Mesendoderm (in vitro differentiated cells): ENCODE data around the gene ARRDC2.
"Not testable (repeated sequence)": the region's sequence is repeated elsewhere in the genome, so short reads cannot be mapped to it uniquely, and the experiment has no call there.

Experiments
- DNase-seq: peaks from one replicate; pipeline ENCODE4 v3.0.0; 2013
- H2AK5ac ChIP-seq: 2 replicates; pipeline ENCODE4 v1.6.1; 2013; ENCODE audit warnings: low read length, inconsistent platforms
- H2BK120ac ChIP-seq: 2 replicates; pipeline ENCODE4 v1.6.1; 2013; ENCODE audit warnings: low read depth, mild to moderate bottlenecking, low read length, moderate library complexity, mixed read lengths
- H2BK15ac ChIP-seq: replicated peaks from 2 replicates; pipeline ENCODE4 v1.6.1; 2013; ENCODE audit warnings: low read depth, mild to moderate bottlenecking, moderate library complexity
- H2BK5ac ChIP-seq: 2 replicates; pipeline ENCODE4 v1.6.1; 2013; ENCODE audit warnings: low read length, inconsistent platforms
- H3K18ac ChIP-seq: 2 replicates; pipeline ENCODE4 v1.6.1; 2013; ENCODE audit warnings: mild to moderate bottlenecking, low read length, mixed read lengths
- H3K23ac ChIP-seq: one replicate; pipeline ENCODE4 v1.6.1; 2013; ENCODE audit warnings: low read length
- H3K27ac ChIP-seq: 2 replicates; pipeline ENCODE4 v1.5.1; 2013; ENCODE audit warnings: low read depth, mild to moderate bottlenecking, inconsistent platforms, low read length, moderate library complexity
- H3K27me3 ChIP-seq: 2 replicates; pipeline ENCODE4 v1.6.1; 2013; ENCODE audit warnings: low read length, control low read depth, mild to moderate bottlenecking, inconsistent platforms; ENCODE audit not compliant: insufficient read depth, poor library complexity
- H3K36me3 ChIP-seq: 2 replicates; pipeline ENCODE4 v1.6.1; 2013; ENCODE audit warnings: low read length, inconsistent platforms; ENCODE audit not compliant: control insufficient read depth, insufficient read depth
- H3K4ac ChIP-seq: one replicate; pipeline ENCODE4 v1.6.1; 2013; ENCODE audit warnings: low read depth, mild to moderate bottlenecking, low read length, moderate library complexity
- H3K4me1 ChIP-seq: 2 replicates; pipeline ENCODE4 v1.6.1; 2013; ENCODE audit warnings: low read depth, low read length, inconsistent platforms; ENCODE audit not compliant: control insufficient read depth
- H3K4me2 ChIP-seq: 2 replicates; pipeline ENCODE4 v1.6.1; 2013; ENCODE audit warnings: low read length
- H3K4me3 ChIP-seq: 2 replicates; pipeline ENCODE4 v1.5.1; 2013; ENCODE audit warnings: mild to moderate bottlenecking, low read length
- H3K56ac ChIP-seq: one replicate; pipeline ENCODE4 v1.6.1; 2013; ENCODE audit warnings: low read length
- H3K79me1 ChIP-seq: 2 replicates; pipeline ENCODE4 v1.6.1; 2013; ENCODE audit warnings: low read length, inconsistent platforms
- H3K79me2 ChIP-seq: 2 replicates; pipeline ENCODE4 v1.6.1; 2013; ENCODE audit warnings: mild to moderate bottlenecking, low read length; ENCODE audit not compliant: control insufficient read depth, insufficient read depth
- H3K9ac ChIP-seq: 2 replicates; pipeline ENCODE4 v1.6.1; 2013; ENCODE audit warnings: low read length, inconsistent platforms
- H4K5ac ChIP-seq: one replicate; pipeline ENCODE4 v1.6.1; 2013; ENCODE audit warnings: low read length
- H4K8ac ChIP-seq: one replicate; pipeline ENCODE4 v1.6.1; 2013; ENCODE audit warnings: low read depth, mild to moderate bottlenecking, control low read depth, low read length, moderate library complexity
- WGBS: extraction: QIAGEN DNeasy Blood & Tissue Kit; methylation state at CpG from one replicate; pipeline ENCODE4 v1.1.7; 2013; ENCODE audit warnings: low lambda C conversion rate, missing lambda C conversion rate; ENCODE audit not compliant: insufficient coverage; ENCODE audit errors: extremely low coverage; 5-methylcytosine and 5-hydroxymethylcytosine counted together

The ARRDC2 gene

DNA sequence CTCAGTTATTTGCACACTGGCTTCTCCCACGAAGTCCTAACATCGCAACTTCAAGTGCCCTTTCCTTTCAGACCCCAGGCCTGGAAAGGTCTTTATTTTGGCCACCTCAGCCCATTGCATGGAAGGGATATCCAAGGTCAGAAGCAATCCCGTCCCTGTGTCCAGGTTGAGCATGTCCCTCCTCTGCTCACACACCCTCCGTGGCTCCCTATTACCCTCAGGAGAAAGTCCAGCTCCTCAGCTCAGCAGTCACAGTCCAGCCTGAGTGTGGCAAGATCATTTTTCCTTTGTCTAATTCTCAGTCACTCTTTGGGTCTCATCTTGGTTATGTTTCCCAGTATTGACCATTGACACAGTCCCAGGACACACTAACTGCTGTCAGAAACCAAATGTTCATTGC is 19.2 kb downstream of the ARRDC2 start:
- H3K27ac ChIP-seq, result no peak overlapping the region
- H2BK15ac ChIP-seq, result no peak overlapping the region
- no peak overlapping the region for H3K18ac ChIP-seq
- no CpG with 5 or more reads among the region's 4 CpGs for WGBS
- H3K36me3 ChIP-seq, result no peaks in the 10 kb centered on the region
- no peaks in the 10 kb centered on the region for H3K79me1 ChIP-seq
- DNase-seq, result no peak
- H2BK120ac ChIP-seq, result no peak overlapping the region
- no peak overlapping the region for H3K9ac ChIP-seq
- H3K23ac ChIP-seq, result no peak overlapping the region
- no peak overlapping the region for H4K8ac ChIP-seq
- H3K4me3 ChIP-seq, result no peak overlapping the region
- no peak overlapping the region for H2AK5ac ChIP-seq
- no peaks in the 10 kb centered on the region for H3K27me3 ChIP-seq
- H3K4me1 ChIP-seq, result no peaks in the 10 kb centered on the region
- no peak overlapping the region for H3K4me2 ChIP-seq
- no peak overlapping the region for H3K56ac ChIP-seq
- no peak overlapping the region for H2BK5ac ChIP-seq
- no peak overlapping the region for H4K5ac ChIP-seq
- no peak overlapping the region for H3K4ac ChIP-seq
- H3K79me2 ChIP-seq, result no peaks in the 10 kb centered on the region

DNA sequence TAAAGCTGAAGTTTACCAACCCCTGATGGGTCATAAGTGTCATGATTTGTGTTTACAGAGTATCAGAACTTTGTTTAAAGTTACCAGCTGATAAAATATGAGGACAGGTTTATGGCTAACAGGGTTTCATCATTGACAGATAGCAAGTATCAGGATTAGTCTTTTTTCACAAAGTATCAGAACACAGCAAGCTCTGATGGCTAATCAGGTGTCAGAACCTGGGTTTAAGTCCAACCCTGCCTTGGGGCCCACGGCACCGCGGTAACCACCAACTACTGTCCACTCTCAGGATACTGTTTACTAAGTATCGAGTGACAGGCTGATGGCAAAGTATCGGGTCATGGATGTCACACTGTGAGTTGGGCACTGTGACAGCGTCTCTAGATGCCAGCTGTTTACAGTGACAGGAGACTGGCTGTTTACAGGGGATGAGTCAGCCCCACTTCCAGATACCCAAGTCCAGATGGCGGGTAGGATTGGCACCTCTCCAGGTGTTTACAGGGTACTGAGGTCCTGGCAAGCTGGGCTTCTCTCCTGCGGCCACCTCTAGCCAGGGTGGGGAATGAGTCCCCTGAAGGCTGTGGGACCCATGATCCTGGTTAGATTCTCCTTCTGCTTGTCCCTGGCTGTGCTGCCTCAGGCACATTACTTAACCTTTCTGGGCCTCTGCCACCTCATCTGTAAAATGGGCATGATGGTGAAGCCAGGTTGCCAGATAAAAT is 21.8 kb downstream of the ARRDC2 start:
- Histone ChIP-seq H4K5ac (no peak overlapping the region), H3K36me3 (no peaks in the 10 kb centered on the region), H2BK120ac (no peak overlapping the region), H3K9ac (no peak overlapping the region), H3K23ac (no peak overlapping the region), H3K4me3 (no peak overlapping the region), H4K8ac (no peak overlapping the region), H3K18ac (no peak overlapping the region), H2BK5ac (no peak overlapping the region), H3K4ac (no peak overlapping the region), H3K79me1 (no peaks in the 10 kb centered on the region), H3K27ac (no peak overlapping the region), H2BK15ac (no peak overlapping the region), H3K56ac (no peak overlapping the region), H2AK5ac (no peak overlapping the region), H3K79me2 (no peaks in the 10 kb centered on the region), H3K4me2 (no peak overlapping the region), H3K4me1 (no peaks in the 10 kb centered on the region), H3K27me3 (no peaks in the 10 kb centered on the region)
- WGBS, result no CpG with 5 or more reads among the region's 8 CpGs
- no peak for DNase-seq

DNA sequence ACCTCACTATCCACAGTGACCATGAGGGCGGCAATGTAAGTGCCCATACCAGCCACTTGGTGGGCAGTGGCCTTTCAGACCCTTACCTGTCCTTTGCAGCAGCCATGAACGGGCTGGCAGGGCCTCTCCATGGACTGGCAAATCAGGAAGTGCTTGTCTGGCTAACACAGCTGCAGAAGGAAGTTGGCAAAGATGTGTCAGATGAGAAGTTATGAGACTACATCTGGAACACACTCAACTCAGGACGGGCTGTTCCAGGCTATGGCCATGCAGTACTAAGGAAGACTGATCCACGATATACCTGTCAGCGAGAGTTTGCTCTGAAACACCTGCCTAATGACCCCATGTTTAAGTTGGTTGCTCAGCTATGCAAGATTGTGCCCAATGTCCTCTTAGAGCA is 23.4 kb downstream of the ARRDC2 start:
- not testable (repeated sequence) for H3K9ac ChIP-seq, H3K4ac ChIP-seq, H3K36me3 ChIP-seq, H4K8ac ChIP-seq, H3K4me2 ChIP-seq, H2BK120ac ChIP-seq, H3K4me1 ChIP-seq, H3K18ac ChIP-seq, H2AK5ac ChIP-seq, H2BK5ac ChIP-seq, H3K4me3 ChIP-seq, DNase-seq, H3K56ac ChIP-seq, H3K79me1 ChIP-seq, H2BK15ac ChIP-seq, H3K79me2 ChIP-seq, H3K27ac ChIP-seq, H4K5ac ChIP-seq, H3K23ac ChIP-seq, H3K27me3 ChIP-seq
- no CpG with 5 or more reads among the region's 5 CpGs for WGBS

DNA sequence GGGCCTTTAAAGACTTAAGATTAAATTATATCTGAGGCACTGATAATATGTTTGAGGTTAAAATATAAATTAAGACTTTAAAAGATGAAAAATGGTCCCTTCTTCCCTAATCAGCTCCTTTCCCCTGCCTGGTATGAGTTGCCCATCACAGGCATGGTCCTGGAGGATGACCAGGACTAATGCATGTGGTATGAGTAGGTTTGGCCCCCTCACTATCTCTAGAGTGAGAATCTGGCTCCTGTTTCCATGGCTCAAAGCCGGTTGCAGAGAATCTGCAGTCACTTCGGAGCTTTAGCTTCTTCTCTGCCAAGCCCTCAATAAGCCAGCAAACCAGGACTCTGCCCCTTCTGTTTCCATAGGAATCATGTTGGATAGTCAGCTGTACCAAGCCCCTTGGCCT is 24.1 kb downstream of the ARRDC2 start:
- not testable (repeated sequence) for H3K18ac ChIP-seq, H2AK5ac ChIP-seq, H4K5ac ChIP-seq, H3K79me1 ChIP-seq, H2BK120ac ChIP-seq, H3K9ac ChIP-seq, H2BK5ac ChIP-seq, DNase-seq, H3K4me2 ChIP-seq, H3K27me3 ChIP-seq, H3K4ac ChIP-seq, H3K36me3 ChIP-seq, H3K56ac ChIP-seq, H3K23ac ChIP-seq, H4K8ac ChIP-seq, H3K4me3 ChIP-seq, H3K79me2 ChIP-seq, H2BK15ac ChIP-seq, H3K27ac ChIP-seq, H3K4me1 ChIP-seq
- WGBS, result no CpG with 5 or more reads among the region's 2 CpGs

DNA sequence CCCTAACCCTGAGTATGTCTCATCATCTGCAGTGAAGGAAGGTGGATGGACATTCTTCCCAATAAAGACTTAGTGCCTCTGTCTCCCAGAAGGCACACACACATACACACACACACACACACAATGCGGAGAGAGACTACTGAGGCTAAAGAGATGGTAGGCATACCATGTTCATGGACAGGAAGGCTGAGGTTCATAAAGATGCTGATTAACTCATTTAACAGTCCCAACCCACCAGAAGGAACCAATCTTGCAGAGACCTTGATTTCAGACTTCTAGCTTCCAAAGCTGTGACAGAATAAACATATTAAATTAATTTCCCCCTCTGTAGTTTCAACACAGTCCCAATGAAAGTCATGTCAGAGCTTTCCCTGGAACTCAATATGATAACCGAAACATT is 33.1 kb downstream of the ARRDC2 start:
- H3K79me1 ChIP-seq, result no peaks in the 10 kb centered on the region
- H3K4ac ChIP-seq, result no peak overlapping the region
- no peaks in the 10 kb centered on the region for H3K36me3 ChIP-seq
- no peak overlapping the region for H2BK120ac ChIP-seq
- H3K4me3 ChIP-seq, result no peak overlapping the region
- no peak overlapping the region for H4K5ac ChIP-seq
- DNase-seq, result no peak
- H3K4me2 ChIP-seq, result no peak overlapping the region
- no CpG with 5 or more reads among the region's 2 CpGs for WGBS
- H4K8ac ChIP-seq, result no peak overlapping the region
- H2BK15ac ChIP-seq, result no peak overlapping the region
- H2AK5ac ChIP-seq, result no peak overlapping the region
- H3K56ac ChIP-seq, result no peak overlapping the region
- H3K18ac ChIP-seq, result no peak overlapping the region
- H2BK5ac ChIP-seq, result no peak overlapping the region
- no peak overlapping the region for H3K27ac ChIP-seq
- no peak overlapping the region for H3K23ac ChIP-seq
- H3K4me1 ChIP-seq, result no peaks in the 10 kb centered on the region
- no peak overlapping the region for H3K9ac ChIP-seq
- H3K27me3 ChIP-seq, result no peaks in the 10 kb centered on the region
- no peaks in the 10 kb centered on the region for H3K79me2 ChIP-seq

DNA sequence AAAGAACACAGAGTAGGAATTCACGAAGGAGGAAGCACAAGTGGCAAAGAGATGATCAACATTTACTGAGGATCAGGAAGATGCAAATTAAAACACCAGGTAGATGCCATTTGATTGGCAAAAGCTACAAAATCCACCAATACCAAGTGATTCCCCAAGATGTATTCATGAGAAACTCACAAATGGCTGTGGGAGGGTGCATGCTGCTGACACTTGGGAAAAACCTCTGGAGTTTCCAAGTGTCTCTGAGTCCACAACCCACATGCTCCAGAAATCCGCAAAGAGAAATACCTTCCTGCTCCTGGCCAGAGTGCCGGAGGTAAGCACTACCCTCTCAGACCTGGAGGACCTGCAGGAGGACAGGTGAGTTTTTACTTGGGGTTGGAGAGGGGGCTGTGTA is 35.7 kb downstream of the ARRDC2 start:
- H4K5ac ChIP-seq, result no peak overlapping the region
- no peaks in the 10 kb centered on the region for H3K79me2 ChIP-seq
- no peak overlapping the region for H2BK15ac ChIP-seq
- H3K4me2 ChIP-seq, result no peak overlapping the region
- H3K23ac ChIP-seq, result no peak overlapping the region
- H3K79me1 ChIP-seq, result no peaks in the 10 kb centered on the region
- H2AK5ac ChIP-seq, result no peak overlapping the region
- no peak overlapping the region for H3K4me3 ChIP-seq
- DNase-seq, result no peak
- no CpG with 5 or more reads among the region's 3 CpGs for WGBS
- no peak overlapping the region for H3K18ac ChIP-seq
- H3K4me1 ChIP-seq, result no peaks in the 10 kb centered on the region
- H3K27ac ChIP-seq, result no peak overlapping the region
- H3K36me3 ChIP-seq, result no peaks in the 10 kb centered on the region
- H4K8ac ChIP-seq, result no peak overlapping the region
- no peak overlapping the region for H3K4ac ChIP-seq
- no peak overlapping the region for H2BK5ac ChIP-seq
- H2BK120ac ChIP-seq, result no peak overlapping the region
- H3K27me3 ChIP-seq, result no peaks in the 10 kb centered on the region
- H3K56ac ChIP-seq, result no peak overlapping the region
- no peak overlapping the region for H3K9ac ChIP-seq
